ENCODE data around the gene CFAP77. TPM values are rescaled to one million over a fixed set of nuclear protein-coding genes. Genes with fewer than 3 reads are reported as not detected.

The CFAP77 gene
- total and polyA plus RNA-seq, 2 of the 8 experiments (the other 6 are each of a cell fraction or from before 2014, with no cell fraction given): 0.63 to 0.97 TPM

- no peak overlapping the region for H4K5ac ChIP-seq (ENCODE audit: insufficient read length, low read depth, low read length)
- H3K23me2 ChIP-seq (ENCODE audit: low read depth, low read length): no peaks in the 10 kb centered on the region; the same call in 1 of the 2 replicates
- no peaks in the 10 kb centered on the region for H3K79me2 ChIP-seq (ENCODE audit: control insufficient read depth in 1 of 2, insufficient read depth in 2 of 2, low read length in 2 of 2)
- H3K4me1 ChIP-seq (replicated peaks in 1 of 4; ENCODE audit: control insufficient read depth in 3 of 4, insufficient read depth in 4 of 4, low read length in 3 of 4): peaks cover 0 to 2% (median 0%) of the 10 kb centered on the region in 4 experiments; a peak in 1 of 7 replicates
- H2AK5ac ChIP-seq (ENCODE audit: low read depth, low read length): no peak overlapping the region
- no peak overlapping the region for H2AFZ ChIP-seq (ENCODE audit: low read length)
- peaks cover 7 to 28% (median 27%) of the 10 kb centered on the region in 4 experiments for H3K27me3 ChIP-seq (replicated peaks in 1 of 4; ENCODE audit: control insufficient read depth in 3 of 4, extremely low read depth in 1 of 4, insufficient read depth in 3 of 4, low read length in 3 of 4)
- no peak overlapping the region for H3K4me2 ChIP-seq (ENCODE audit: insufficient read depth in 1 of 2, low read depth in 2 of 2, low read length in 2 of 2)
- 64% methylated on average over 8 of the region's 8 CpGs; no CpG with 5 or more reads in 1 of the 2 experiments for whole genome bisulfite sequencing, 2 experiments (ENCODE audit: extremely low coverage in 1 of 2, insufficient coverage in 1 of 2, insufficient read length in 1 of 2, insufficient replicate concordance in 2 of 2, low coverage in 1 of 2, low lambda C conversion rate in 2 of 2, missing lambda C conversion rate in 1 of 2)
- H3K14ac ChIP-seq (ENCODE audit: insufficient read length): no peak overlapping the region
- FAIRE-seq (no peak), DNase-seq (ENCODE audit: low read depth in 1 of 2, low spot score in 2 of 2) (no peak)
- H4K20me1 ChIP-seq (replicated peaks in 1 of 2; ENCODE audit: control insufficient read depth in 1 of 2, insufficient read depth in 2 of 2, low read length in 2 of 2): no peaks in the 10 kb centered on the region
- ChIA-PET CTCF (ENCODE audit: partially characterized antibody) (interaction anchor here (0.6 to 6.4 kb wide), 8 partner anchors 11 to 161 kb away, joined by 3 to 93 read pairs (median 5); no protein-coding TSS in a partner anchor), POLR2A (ENCODE audit: partially characterized antibody) (no interaction called here)
- no peak overlapping the region for H4K91ac ChIP-seq (replicated peaks; ENCODE audit: insufficient read length, low read length)
- no peak overlapping the region for H4K8ac ChIP-seq (ENCODE audit: extremely low read depth, insufficient read depth, low read length)
- H3K27ac ChIP-seq (ENCODE audit: low read depth, low read length): no peak overlapping the region
- H2BK20ac ChIP-seq (ENCODE audit: low read length): no peak overlapping the region
- no peak overlapping the region for H2BK15ac ChIP-seq (ENCODE audit: low read length)
- no peak overlapping the region for H3K9ac ChIP-seq (replicated peaks in 1 of 4; ENCODE audit: extremely low read depth in 1 of 4, low read depth in 3 of 4, low read length in 3 of 4)
- H2BK12ac ChIP-seq (ENCODE audit: low read depth, low read length): no peak overlapping the region
- no peaks in the 10 kb centered on the region; the same call in 1 of the 2 replicates for H3K79me1 ChIP-seq (ENCODE audit: low read depth, low read length)
- no peak overlapping the region for H3K4ac ChIP-seq (replicated peaks; ENCODE audit: insufficient read length, low read depth, low read length)
- H2BK120ac ChIP-seq (replicated peaks; ENCODE audit: low read depth, low read length): no peak overlapping the region
- H3K18ac ChIP-seq (ENCODE audit: extremely low read depth, low read length): no peak overlapping the region
- H2BK5ac ChIP-seq (ENCODE audit: low read depth, low read length): no peak overlapping the region
- H3K9me3 ChIP-seq (ENCODE audit: insufficient read depth in 2 of 2, low read depth in 1 of 2, low read length in 1 of 2): no peaks in the 10 kb centered on the region
- H3K23ac ChIP-seq (ENCODE audit: insufficient read length): no peak overlapping the region
- no peak overlapping the region for H3K56ac ChIP-seq (replicated peaks; ENCODE audit: insufficient read length, low read depth, low read length)
- TF ChIP-seq BRCA1 (IDR thresholded peaks at IDR 0.05; ENCODE audit: low read depth, low read length) (no peak), HDAC6 (IDR thresholded peaks at IDR 0.05; ENCODE audit: low read depth, low read length) (no peak), MAX (IDR thresholded peaks at IDR 0.05) (no peak), ATF3 (IDR thresholded peaks at IDR 0.05; ENCODE audit: insufficient read depth, low read depth, low read length) (no peak), E2F6 (IDR thresholded peaks at IDR 0.05) (no peak), USF2 (IDR thresholded peaks at IDR 0.05; ENCODE audit: low read length) (no peak), SAP30 (IDR thresholded peaks at IDR 0.05; ENCODE audit: insufficient read depth, insufficient replicate concordance, low read length) (no peak), KDM1A (IDR thresholded peaks at IDR 0.05; ENCODE audit: borderline replicate concordance, low read length) (no peak), EP300 (IDR thresholded peaks at IDR 0.05; ENCODE audit: borderline replicate concordance in 1 of 2, low read depth in 2 of 2, low read length in 2 of 2) (no peak), EGR1 (IDR thresholded peaks at IDR 0.05; ENCODE audit: borderline replicate concordance, low read depth, low read length) (no peak)
- no peaks in the 10 kb centered on the region for H3K36me3 ChIP-seq (ENCODE audit: control insufficient read depth in 2 of 4, insufficient read depth in 4 of 4, low read length in 3 of 4)
- H3K4me3 ChIP-seq (ENCODE audit: extremely low read depth in 1 of 4, insufficient read depth in 2 of 4, low read depth in 3 of 4, low read length in 4 of 4): no peak overlapping the region
Measured at GRCh38 chr9:132572921-132573320, 162.9 kb downstream of the CFAP77 start.

All from H1 (cell line).